ENCODE measurements around the gene NYAP2. TPM values are rescaled to one million over a fixed set of nuclear protein-coding genes. Genes with fewer than 3 reads are reported as not detected.

The NYAP2 gene
- total RNA-seq, 1 experiment from 2014 or later: not detected

GRCh38 chr2:225694664-225695063, 295.2 kb downstream of the NYAP2 start:
- POLR2A ChIA-PET: no interaction called here
- Mint-ChIP-seq H3K36me3 (no peaks in the 10 kb centered on the region), H3K9me3 (no peaks in the 10 kb centered on the region), H3K27me3 (ENCODE audit: low read depth) (no peaks in the 10 kb centered on the region), H3K4me1 (no peaks in the 10 kb centered on the region), H3K4me3 (no peak overlapping the region), H3K27ac (no peak overlapping the region)
- CTCF ChIA-PET: no interaction called here
- no peak for DNase-seq (ENCODE audit: low spot score)
- no peak for ATAC-seq
- TF ChIP-seq ETV6 (CRISPR knock-in tag; IDR thresholded peaks at IDR 0.05): no peak
- TF ChIP-seq IRF2 (CRISPR knock-in tag; IDR thresholded peaks at IDR 0.05; ENCODE audit: borderline replicate concordance, low read depth): no peak
- TF ChIP-seq GABPB1 (CRISPR knock-in tag; IDR thresholded peaks at IDR 0.05): no peak
- TF ChIP-seq, protein P1, sequence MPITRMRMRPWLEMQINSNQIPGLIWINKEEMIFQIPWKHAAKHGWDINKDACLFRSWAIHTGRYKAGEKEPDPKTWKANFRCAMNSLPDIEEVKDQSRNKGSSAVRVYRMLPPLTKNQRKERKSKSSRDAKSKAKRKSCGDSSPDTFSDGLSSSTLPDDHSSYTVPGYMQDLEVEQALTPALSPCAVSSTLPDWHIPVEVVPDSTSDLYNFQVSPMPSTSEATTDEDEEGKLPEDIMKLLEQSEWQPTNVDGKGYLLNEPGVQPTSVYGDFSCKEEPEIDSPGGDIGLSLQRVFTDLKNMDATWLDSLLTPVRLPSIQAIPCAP (CRISPR knock-in tag; IDR thresholded peaks at IDR 0.05): no peak
- TF ChIP-seq, protein P2, sequence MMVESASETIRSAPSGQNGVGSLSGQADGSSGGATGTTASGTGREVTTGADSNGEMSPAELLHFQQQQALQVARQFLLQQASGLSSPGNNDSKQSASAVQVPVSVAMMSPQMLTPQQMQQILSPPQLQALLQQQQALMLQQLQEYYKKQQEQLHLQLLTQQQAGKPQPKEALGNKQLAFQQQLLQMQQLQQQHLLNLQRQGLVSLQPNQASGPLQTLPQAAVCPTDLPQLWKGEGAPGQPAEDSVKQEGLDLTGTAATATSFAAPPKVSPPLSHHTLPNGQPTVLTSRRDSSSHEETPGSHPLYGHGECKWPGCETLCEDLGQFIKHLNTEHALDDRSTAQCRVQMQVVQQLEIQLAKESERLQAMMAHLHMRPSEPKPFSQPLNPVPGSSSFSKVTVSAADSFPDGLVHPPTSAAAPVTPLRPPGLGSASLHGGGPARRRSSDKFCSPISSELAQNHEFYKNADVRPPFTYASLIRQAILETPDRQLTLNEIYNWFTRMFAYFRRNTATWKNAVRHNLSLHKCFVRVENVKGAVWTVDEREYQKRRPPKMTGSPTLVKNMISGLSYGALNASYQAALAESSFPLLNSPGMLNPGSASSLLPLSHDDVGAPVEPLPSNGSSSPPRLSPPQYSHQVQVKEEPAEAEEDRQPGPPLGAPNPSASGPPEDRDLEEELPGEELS (CRISPR knock-in tag; IDR thresholded peaks at IDR 0.05): no peak
- no peak for TF ChIP-seq JUN (CRISPR knock-in tag; IDR thresholded peaks at IDR 0.05)
- no peak for TF ChIP-seq AFF4 (CRISPR knock-in tag; IDR thresholded peaks at IDR 0.05; ENCODE audit: borderline replicate concordance)

DNA sequence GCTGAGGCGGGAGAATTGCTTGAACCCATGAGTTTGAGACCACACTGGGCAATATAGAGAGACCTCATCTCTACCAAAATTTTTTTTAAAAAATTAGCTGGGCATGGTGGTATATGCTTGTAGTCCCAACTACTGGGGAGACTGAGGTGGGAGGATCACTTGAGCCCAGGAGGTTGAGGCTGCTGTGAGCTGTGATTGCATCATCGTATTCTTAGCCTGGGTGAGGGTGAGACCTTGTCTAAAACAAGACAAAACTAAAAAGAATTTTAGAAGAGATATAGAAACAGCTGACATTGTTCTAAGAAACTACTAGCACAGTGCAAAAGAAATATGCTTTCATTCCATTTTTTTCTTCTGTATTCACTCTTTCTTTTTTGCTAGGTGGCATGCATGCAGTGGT, 298.4 kb downstream of the NYAP2 start:
- H3K9me3 Mint-ChIP-seq: no peaks in the 10 kb centered on the region
- DNase-seq (ENCODE audit: low spot score) (no peak), ATAC-seq (no peak)
- no peak overlapping the region for H3K4me3 Mint-ChIP-seq
- H3K27ac Mint-ChIP-seq: no peak overlapping the region
- CTCF ChIA-PET: no interaction called here
- POLR2A ChIA-PET: no interaction called here
- TF ChIP-seq, protein P3, sequence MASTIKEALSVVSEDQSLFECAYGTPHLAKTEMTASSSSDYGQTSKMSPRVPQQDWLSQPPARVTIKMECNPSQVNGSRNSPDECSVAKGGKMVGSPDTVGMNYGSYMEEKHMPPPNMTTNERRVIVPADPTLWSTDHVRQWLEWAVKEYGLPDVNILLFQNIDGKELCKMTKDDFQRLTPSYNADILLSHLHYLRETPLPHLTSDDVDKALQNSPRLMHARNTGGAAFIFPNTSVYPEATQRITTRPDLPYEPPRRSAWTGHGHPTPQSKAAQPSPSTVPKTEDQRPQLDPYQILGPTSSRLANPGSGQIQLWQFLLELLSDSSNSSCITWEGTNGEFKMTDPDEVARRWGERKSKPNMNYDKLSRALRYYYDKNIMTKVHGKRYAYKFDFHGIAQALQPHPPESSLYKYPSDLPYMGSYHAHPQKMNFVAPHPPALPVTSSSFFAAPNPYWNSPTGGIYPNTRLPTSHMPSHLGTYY (CRISPR knock-in tag; IDR thresholded peaks at IDR 0.05): no peak
- TF ChIP-seq TCF7 (CRISPR knock-in tag; IDR thresholded peaks at IDR 0.05; ENCODE audit: low read depth): no peak
- TF ChIP-seq SMAD3 (CRISPR knock-in tag; IDR thresholded peaks at IDR 0.05; ENCODE audit: borderline replicate concordance): no peak
- TF ChIP-seq PRDM15 (CRISPR knock-in tag; IDR thresholded peaks at IDR 0.05): no peak
- TF ChIP-seq NR3C1 (CRISPR knock-in tag; conservative IDR thresholded peaks at IDR 0.05; ENCODE audit: low read depth): no peak
- no peak for TF ChIP-seq ZNF232 (CRISPR knock-in tag; IDR thresholded peaks at IDR 0.05)
- TF ChIP-seq MXD4 (CRISPR knock-in tag; IDR thresholded peaks at IDR 0.05; ENCODE audit: borderline replicate concordance): no peak
- no peak for TF ChIP-seq CTCF (IDR thresholded peaks at IDR 0.05)
- no peak for TF ChIP-seq CREB1 (CRISPR knock-in tag; IDR thresholded peaks at IDR 0.05)
- no peaks in the 10 kb centered on the region for H3K4me1 Mint-ChIP-seq
- no peaks in the 10 kb centered on the region for H3K27me3 Mint-ChIP-seq (ENCODE audit: low read depth)
- no peaks in the 10 kb centered on the region for H3K36me3 Mint-ChIP-seq

Measured in WTC11 (cell line).